Measurements from ENCODE around the gene NRIP3.

GRCh38 chr11:8964324-8965320, 39.2 kb downstream of the NRIP3 start, which contains the start of gene TMEM9B:
- no peak for TF ChIP-seq CTCF (IDR thresholded peaks at IDR 0.05; ENCODE audit: low read depth, low read length, poor library complexity, severe bottlenecking)
- no peak for TF ChIP-seq EZH2phosphoT487 (IDR thresholded peaks at IDR 0.05; ENCODE audit: borderline replicate concordance, low read length)

All from DOHH2 (cell line).